ENCODE measurements around the gene APMAP. TPM values are rescaled to one million over a fixed set of nuclear protein-coding genes. Genes with fewer than 3 reads are reported as not detected.

The APMAP gene
- total and polyA plus RNA-seq, 7 donors, result 19.9 to 44.5 (median 25.5) TPM

GRCh38 chr20:24966317-24967012 is 26.1 kb downstream of the APMAP start:
- no peak for ATAC-seq
- no peak for DNase-seq

GRCh38 chr20:24965065-24965919 is 27.3 kb downstream of the APMAP start:
- intact Hi-C loops (cut with DNase I), result no loop called here
- no peak for TF ChIP-seq CTCF (IDR thresholded peaks at IDR 0.05)
- Histone ChIP-seq H3K4me3 (no peak overlapping the region), H3K4me1 (no peaks in the 10 kb centered on the region), H3K36me3 (ENCODE audit: insufficient read depth in 1 of 2, low read depth in 1 of 2) (peaks cover 4 to 96% of the 10 kb centered on the region in 2 donors), H3K9me3 (no peaks in the 10 kb centered on the region), H3K27me3 (ENCODE audit: insufficient read depth in 3 of 3, low read length in 2 of 3) (no peaks in the 10 kb centered on the region), H3K27ac (no peak overlapping the region)
- WGBS, 3 donors, result 78 to 87% (median 81%) methylated on average over 7 of the region's 7 CpGs
- ATAC-seq (no peak), DNase-seq (no peak)

More at GRCh38 chr20:24966317-24967012, 26.1 kb downstream of the APMAP start:
- WGBS, 3 donors, result 63 to 80% (median 70%) methylated on average over 15 of the region's 15 CpGs
- Histone ChIP-seq H3K4me3 (no peak overlapping the region), H3K27ac (no peak overlapping the region), H3K27me3 (ENCODE audit: insufficient read depth in 3 of 3, low read length in 2 of 3) (no peaks in the 10 kb centered on the region), H3K36me3 (ENCODE audit: insufficient read depth in 1 of 2, low read depth in 1 of 2) (peaks cover 4 to 96% of the 10 kb centered on the region in 2 donors), H3K4me1 (no peaks in the 10 kb centered on the region), H3K9me3 (no peaks in the 10 kb centered on the region)
- TF ChIP-seq CTCF (IDR thresholded peaks at IDR 0.05), result no peak
- intact Hi-C loops (cut with DNase I), result no loop called here

GRCh38 chr20:24964506-24964840 is 28.1 kb downstream of the APMAP start:
- no peak overlapping the region for H3K27ac ChIP-seq
- DNase-seq (no peak), ATAC-seq (peak in 2 of 4 donors; percentile 23 to 32)
- no peaks in the 10 kb centered on the region for H3K27me3 ChIP-seq (ENCODE audit: insufficient read depth in 3 of 3, low read length in 2 of 3)
- H3K36me3 ChIP-seq (ENCODE audit: insufficient read depth in 1 of 2, low read depth in 1 of 2), result peaks cover 4 to 94% of the 10 kb centered on the region in 2 donors
- intact Hi-C loops (cut with DNase I), result loop anchor here in 1 of 2 donors (5.0 kb wide), 1 partner anchor 1487 kb away; no protein-coding TSS in a partner anchor
- H3K4me1 ChIP-seq, result no peaks in the 10 kb centered on the region
- no peaks in the 10 kb centered on the region for H3K9me3 ChIP-seq
- 53 to 68% (median 58%) methylated on average over 9 of the region's 9 CpGs for WGBS, 3 donors
- H3K4me3 ChIP-seq, result no peak overlapping the region
- no peak for TF ChIP-seq CTCF (IDR thresholded peaks at IDR 0.05)

GRCh38 chr20:24963672-24964505 is 28.7 kb downstream of the APMAP start:
- no peaks in the 10 kb centered on the region for H3K4me1 ChIP-seq
- WGBS, 3 donors, result 88 to 89% (median 89%) methylated on average over 21 of the region's 21 CpGs
- no peaks in the 10 kb centered on the region for H3K9me3 ChIP-seq
- no peaks in the 10 kb centered on the region for H3K27me3 ChIP-seq (ENCODE audit: insufficient read depth in 3 of 3, low read length in 2 of 3)
- no peak for DNase-seq
- intact Hi-C loops (cut with DNase I), result loop anchor here in 1 of 2 donors (5.0 kb wide), 1 partner anchor 1487 kb away; no protein-coding TSS in a partner anchor
- H3K4me3 ChIP-seq, result no peak overlapping the region
- H3K27ac ChIP-seq, result no peak overlapping the region
- H3K36me3 ChIP-seq (ENCODE audit: insufficient read depth in 1 of 2, low read depth in 1 of 2), result peaks cover 4 to 94% of the 10 kb centered on the region in 2 donors
- no peak for ATAC-seq
- TF ChIP-seq CTCF (IDR thresholded peaks at IDR 0.05), result no peak
